Neuronal stem cell (in vitro differentiated cells): ENCODE results near the gene JAKMIP1.

Source experiments
- DNase-seq: peaks from one replicate; pipeline ENCODE4 v3.0.0-alpha.2; 2013; ENCODE audit warnings: low spot score
- H2AFZ ChIP-seq: one replicate; pipeline ENCODE4 v1.6.1; 2013; ENCODE audit warnings: mild to moderate bottlenecking, low read length, inconsistent platforms
- H2AK5ac ChIP-seq: 2 replicates; pipeline ENCODE4 v1.6.1; 2013; ENCODE audit warnings: low read depth, mild to moderate bottlenecking, inconsistent platforms, low read length, moderate library complexity, mixed read lengths
- H2BK120ac ChIP-seq: 2 replicates; pipeline ENCODE4 v1.6.1; 2013; ENCODE audit warnings: low read depth, mild to moderate bottlenecking, inconsistent platforms, low read length, moderate library complexity, mixed read lengths
- H2BK12ac ChIP-seq: one replicate; pipeline ENCODE4 v1.6.1; 2013; ENCODE audit warnings: low read length, inconsistent platforms
- H2BK15ac ChIP-seq: 2 replicates; pipeline ENCODE4 v1.6.1; 2013; ENCODE audit warnings: mild to moderate bottlenecking, low read length, inconsistent platforms, mixed read lengths
- H2BK5ac ChIP-seq: one replicate; pipeline ENCODE4 v1.6.1; 2013; ENCODE audit warnings: inconsistent platforms, mild to moderate bottlenecking, low read length, moderate library complexity
- H3K14ac ChIP-seq: one replicate; pipeline ENCODE4 v1.6.1; 2013; ENCODE audit warnings: low read length, inconsistent platforms
- H3K18ac ChIP-seq: 2 replicates; pipeline ENCODE4 v1.6.1; 2013; ENCODE audit warnings: low read length, inconsistent platforms
- H3K23ac ChIP-seq: 2 replicates; pipeline ENCODE4 v1.6.1; 2013; ENCODE audit warnings: low read depth, mild to moderate bottlenecking, mixed read lengths, low read length, inconsistent platforms; ENCODE audit not compliant: poor library complexity
- H3K27ac ChIP-seq: replicated peaks from 3 replicates; pipeline ENCODE4 v1.5.1; 2013; ENCODE audit warnings: low read length, inconsistent platforms
- H3K27me3 ChIP-seq, 3 experiments: 2 replicates each; pipeline ENCODE4 v1.6.1; 2013; ENCODE audit warnings: low read length in 3 of 3, mild to moderate bottlenecking in 2 of 3, inconsistent platforms in 1 of 3, low read depth in 1 of 3, mixed read lengths in 1 of 3, moderate library complexity in 1 of 3; ENCODE audit not compliant: control insufficient read depth in 3 of 3, insufficient read depth in 3 of 3
- H3K36me3 ChIP-seq, 2 donors: replicated peaks in 1 of 2; 2 replicates each; pipeline ENCODE4 v1.6.1; 2013; ENCODE audit warnings: low read length in 2 of 2; ENCODE audit not compliant: control insufficient read depth in 2 of 2, insufficient read depth in 2 of 2
- H3K4ac ChIP-seq: 2 replicates; pipeline ENCODE4 v1.6.1; 2013; ENCODE audit warnings: inconsistent platforms, mild to moderate bottlenecking, low read length, moderate library complexity
- H3K4me1 ChIP-seq, 2 donors: 1 replicate in 1 of 2; 2 replicates in 1 of 2; pipeline ENCODE4 v1.6.1; 2013; ENCODE audit warnings: low read length in 2 of 2, low read depth in 1 of 2; ENCODE audit not compliant: control insufficient read depth in 2 of 2, insufficient read depth in 1 of 2
- H3K4me2 ChIP-seq: one replicate; pipeline ENCODE4 v1.6.1; 2013; ENCODE audit warnings: mild to moderate bottlenecking, low read length, inconsistent platforms; ENCODE audit not compliant: insufficient read depth, poor library complexity, severe bottlenecking
- H3K4me3 ChIP-seq, 2 donors: 2 replicates each; pipeline ENCODE4 v1.5.1; 2013; ENCODE audit warnings: low read length in 2 of 2, mild to moderate bottlenecking in 2 of 2, inconsistent platforms in 1 of 2, moderate library complexity in 1 of 2
- H3K79me1 ChIP-seq: one replicate; pipeline ENCODE4 v1.6.1; 2013; ENCODE audit warnings: low read depth, mild to moderate bottlenecking, inconsistent platforms, low read length, moderate library complexity
- H3K9ac ChIP-seq: one replicate; pipeline ENCODE4 v1.6.1; 2013; ENCODE audit warnings: mild to moderate bottlenecking, low read depth, low read length, inconsistent platforms; ENCODE audit not compliant: poor library complexity
- H3K9me3 ChIP-seq, 2 donors: replicated peaks in 1 of 2; 2 replicates each; pipeline versions ENCODE3 to v1.6.1; 2013; ENCODE audit warnings: low read length in 2 of 2, mild to moderate bottlenecking in 2 of 2, inconsistent platforms in 1 of 2, low read depth in 1 of 2, mixed read lengths in 1 of 2, moderate library complexity in 1 of 2; ENCODE audit not compliant: control insufficient read depth in 2 of 2, insufficient read depth in 1 of 2
- H4K8ac ChIP-seq: one replicate; pipeline ENCODE4 v1.6.1; 2013; ENCODE audit warnings: low read depth, mild to moderate bottlenecking, inconsistent platforms, low read length, moderate library complexity
- H4K91ac ChIP-seq: one replicate; pipeline ENCODE4 v1.6.1; 2013; ENCODE audit warnings: low read length, low read depth, mild to moderate bottlenecking, inconsistent platforms; ENCODE audit not compliant: poor library complexity
- WGBS, 2 donors: extraction: QIAGEN DNeasy Blood & Tissue Kit; methylation state at CpG; one replicate each; pipeline ENCODE4 v1.1.7; 2013; ENCODE audit warnings: missing lambda C conversion rate in 2 of 2, mixed read lengths in 1 of 2; ENCODE audit not compliant: insufficient read length in 2 of 2, insufficient replicate concordance in 1 of 2; ENCODE audit errors: extremely low coverage in 2 of 2; 5-methylcytosine and 5-hydroxymethylcytosine counted together

The JAKMIP1 gene

DNA sequence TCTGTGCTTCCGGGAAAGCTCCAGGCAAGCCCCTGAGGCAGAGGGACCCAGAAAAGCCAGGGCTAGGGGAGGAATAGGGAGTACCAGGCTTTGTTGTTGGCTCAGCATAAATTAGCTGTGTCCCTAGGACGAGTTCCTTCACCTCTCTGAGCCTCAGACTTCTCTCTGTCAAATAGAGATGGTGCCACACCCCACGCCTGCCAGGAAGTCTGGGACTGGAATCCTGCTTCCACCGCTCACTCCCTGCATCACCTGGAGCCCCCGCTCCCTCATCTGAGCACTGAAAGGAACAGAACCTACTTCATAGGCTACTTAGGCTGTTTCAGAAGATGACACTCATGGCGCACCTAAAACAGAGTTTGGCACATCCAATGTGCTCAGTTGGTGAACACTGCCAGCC lies 8.1 kb upstream of the JAKMIP1 start:
- Histone ChIP-seq H3K9me3 (no peaks in the 10 kb centered on the region), H2BK5ac (no peak overlapping the region), H3K79me1 (no peaks in the 10 kb centered on the region), H3K27me3 (peaks cover 0 to 6% (median 0%) of the 10 kb centered on the region in 3 experiments), H3K4me2 (no peak overlapping the region), H4K91ac (no peak overlapping the region), H3K4ac (no peak overlapping the region), H3K36me3 (no peaks in the 10 kb centered on the region), H2AK5ac (no peak overlapping the region), H3K4me1 (no peaks in the 10 kb centered on the region), H3K18ac (no peak overlapping the region), H2BK12ac (no peak overlapping the region), H4K8ac (no peak overlapping the region), H2AFZ (no peak overlapping the region), H2BK15ac (no peak overlapping the region), H3K9ac (no peak overlapping the region), H3K4me3 (no peak overlapping the region), H3K27ac (no peak overlapping the region), H2BK120ac (no peak overlapping the region), H3K14ac (no peak overlapping the region), H3K23ac (peak overlapping the region; percentile 52)
- DNase-seq: no peak
- WGBS, 2 donors: no CpG with 5 or more reads among the region's 6 CpGs

DNA sequence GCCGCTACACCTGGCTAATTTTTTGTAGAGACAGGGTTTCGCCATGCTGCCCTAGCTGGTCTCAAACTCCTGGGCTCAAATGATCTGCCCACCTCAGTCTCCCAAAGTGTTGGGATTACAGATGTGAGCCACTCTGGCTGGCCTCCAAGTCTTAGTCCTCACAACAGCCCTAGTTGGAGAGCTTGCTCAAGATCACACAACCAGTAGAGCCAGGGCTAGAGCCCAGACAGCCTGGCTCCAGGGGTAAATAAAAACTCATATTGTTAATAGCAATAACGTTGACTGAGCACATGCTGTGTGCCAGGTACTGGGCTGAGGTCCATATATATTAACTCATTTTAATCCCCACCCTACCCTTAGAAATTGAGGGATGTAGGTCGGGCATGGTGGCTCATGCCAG lies 7.3 kb upstream of the JAKMIP1 start:
- H3K27me3 ChIP-seq: peaks cover 0 to 6% (median 0%) of the 10 kb centered on the region in 3 experiments
- no peak overlapping the region for H2AK5ac ChIP-seq
- no peaks in the 10 kb centered on the region for H3K9me3 ChIP-seq
- no peak overlapping the region for H2BK15ac ChIP-seq
- H3K36me3 ChIP-seq: no peaks in the 10 kb centered on the region
- H2AFZ ChIP-seq: no peak overlapping the region
- no peak overlapping the region for H2BK120ac ChIP-seq
- no peak overlapping the region for H3K18ac ChIP-seq
- H3K4ac ChIP-seq: no peak overlapping the region
- no peak overlapping the region for H2BK12ac ChIP-seq
- no peaks in the 10 kb centered on the region for H3K4me1 ChIP-seq
- H3K79me1 ChIP-seq: no peaks in the 10 kb centered on the region
- no peak overlapping the region for H2BK5ac ChIP-seq
- no peak overlapping the region for H3K14ac ChIP-seq
- H4K91ac ChIP-seq: no peak overlapping the region
- WGBS, 2 donors: no CpG with 5 or more reads among the region's 4 CpGs
- no peak overlapping the region for H3K4me3 ChIP-seq
- no peak overlapping the region for H3K4me2 ChIP-seq
- H3K9ac ChIP-seq: no peak overlapping the region
- no peak overlapping the region for H3K27ac ChIP-seq
- DNase-seq: no peak
- H3K23ac ChIP-seq: no peak overlapping the region
- H4K8ac ChIP-seq: no peak overlapping the region

DNA sequence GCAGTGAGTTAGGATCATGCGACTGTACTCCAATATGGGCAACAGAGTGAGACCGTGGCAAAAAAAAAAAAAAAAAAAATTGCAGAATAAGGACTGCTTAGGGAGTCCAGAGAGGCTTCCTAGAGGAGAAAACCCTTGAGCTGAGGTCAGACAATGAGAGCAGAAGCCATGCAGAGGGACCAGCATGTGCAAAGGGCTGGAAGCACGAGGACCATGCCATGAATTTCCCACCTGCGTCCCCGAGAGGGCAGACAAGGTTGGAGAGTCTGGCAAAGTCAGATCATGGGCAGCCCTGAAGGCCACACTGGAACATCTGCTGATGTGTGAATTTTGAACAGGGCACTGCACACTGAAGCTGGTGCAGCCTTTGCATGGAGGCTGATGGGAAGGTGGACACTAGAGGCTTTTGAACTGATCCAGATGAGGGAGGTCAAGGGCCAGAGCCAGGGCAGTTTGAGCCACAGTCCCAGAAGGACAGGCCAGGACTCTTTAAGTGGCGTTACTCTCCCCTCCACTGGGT lies 6.5 kb upstream of the JAKMIP1 start:
- Histone ChIP-seq H3K4ac (no peak overlapping the region), H2AK5ac (no peak overlapping the region), H3K9me3 (no peaks in the 10 kb centered on the region), H3K9ac (no peak overlapping the region), H3K4me1 (no peaks in the 10 kb centered on the region), H3K36me3 (no peaks in the 10 kb centered on the region), H3K4me2 (no peak overlapping the region), H2AFZ (no peak overlapping the region), H3K27me3 (peaks cover 0 to 14% (median 0%) of the 10 kb centered on the region in 3 experiments), H3K79me1 (no peaks in the 10 kb centered on the region), H3K27ac (no peak overlapping the region), H2BK12ac (no peak overlapping the region), H4K91ac (no peak overlapping the region), H2BK120ac (no peak overlapping the region), H2BK5ac (no peak overlapping the region), H3K4me3 (no peak overlapping the region), H2BK15ac (no peak overlapping the region), H4K8ac (no peak overlapping the region), H3K18ac (no peak overlapping the region), H3K23ac (no peak overlapping the region), H3K14ac (no peak overlapping the region)
- DNase-seq: no peak
- WGBS, 2 donors: no CpG with 5 or more reads among the region's 6 CpGs

DNA sequence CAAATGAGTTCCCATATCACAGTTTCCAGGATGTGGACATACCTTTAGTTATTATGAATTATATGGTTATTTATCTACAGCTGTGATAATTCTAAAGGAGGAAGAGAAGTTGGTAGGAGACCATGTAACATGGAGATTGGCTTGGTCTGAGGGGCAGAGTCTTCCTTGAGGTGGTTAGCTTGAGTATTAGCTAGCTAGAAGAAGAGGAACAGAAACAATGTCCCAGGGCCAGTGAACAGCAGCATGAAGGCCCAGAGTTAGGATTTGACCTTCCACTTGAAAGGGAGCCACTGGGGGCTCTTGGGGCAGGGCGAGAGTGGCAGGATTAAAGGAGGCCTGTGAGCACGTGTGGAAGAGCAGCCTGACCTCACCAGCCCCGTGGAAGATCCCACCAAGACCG lies 5.6 kb upstream of the JAKMIP1 start:
- H2AFZ ChIP-seq: no peak overlapping the region
- DNase-seq: no peak
- peak overlapping the region; percentile 4 for H3K18ac ChIP-seq
- H3K27ac ChIP-seq: no peak overlapping the region
- no peak overlapping the region for H4K8ac ChIP-seq
- no peak overlapping the region for H3K4me2 ChIP-seq
- no peak overlapping the region for H2AK5ac ChIP-seq
- peaks cover 3 to 4% of the 10 kb centered on the region in 2 donors for H3K9me3 ChIP-seq
- no peaks in the 10 kb centered on the region for H3K79me1 ChIP-seq
- no peak overlapping the region for H3K9ac ChIP-seq
- peak overlapping the region; percentile 79 for H3K14ac ChIP-seq
- no peak overlapping the region for H3K4me3 ChIP-seq
- no peak overlapping the region for H3K4ac ChIP-seq
- H2BK15ac ChIP-seq: no peak overlapping the region
- peaks cover 0 to 22% (median 0%) of the 10 kb centered on the region in 3 experiments for H3K27me3 ChIP-seq
- peak overlapping the region; percentile 89 for H3K23ac ChIP-seq
- WGBS, 2 donors: no CpG with 5 or more reads among the region's 4 CpGs
- no peaks in the 10 kb centered on the region for H3K36me3 ChIP-seq
- no peak overlapping the region for H2BK120ac ChIP-seq
- H2BK12ac ChIP-seq: no peak overlapping the region
- peaks cover 0 to under 1% of the 10 kb centered on the region in 2 donors for H3K4me1 ChIP-seq
- no peak overlapping the region for H4K91ac ChIP-seq
- H2BK5ac ChIP-seq: no peak overlapping the region
